ENCODE results near the gene PWP2.
"Not testable (repeated sequence)": the region's sequence is repeated elsewhere in the genome, so short reads cannot be mapped to it uniquely, and the experiment has no call there.

DNA sequence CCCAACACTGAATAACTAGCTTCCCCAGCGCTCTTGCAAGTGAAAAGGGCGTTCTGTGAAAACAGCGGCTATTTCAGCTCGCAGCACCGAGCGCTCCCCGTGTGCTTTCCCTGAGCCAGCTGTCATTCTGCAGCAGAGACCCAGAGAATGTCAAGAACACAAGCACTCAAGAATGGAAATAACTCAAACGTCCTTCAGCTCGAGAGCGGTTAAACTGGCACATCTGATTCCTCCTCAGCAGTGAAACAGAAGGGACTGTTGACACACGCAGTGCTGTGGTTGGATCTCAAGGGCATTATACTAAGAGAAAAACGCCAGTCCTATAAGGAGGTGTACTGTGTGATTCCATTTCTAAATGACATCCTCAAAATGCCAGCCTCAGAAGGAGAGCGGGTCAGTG, 8.2 kb upstream of the PWP2 start:
- not testable (repeated sequence) for TF ChIP-seq CTCF (optimal IDR thresholded peaks at IDR 0.05 in 1 of 3, IDR thresholded peaks at IDR 0.05 in 1 of 3, conservative IDR thresholded peaks at IDR 0.05 in 1 of 3; ENCODE audit: extremely low read depth in 1 of 3, insufficient read depth in 2 of 3, low read length in 3 of 3); EZH2 (IDR thresholded peaks at IDR 0.05; ENCODE audit: low read length)

All from keratinocyte (primary cell).